COLO668 (cell line): ENCODE data around the gene PRUNE2.
A peak's percentile ranks its signal among the peaks of the same experiment; 100 is the strongest.

Source experiments
- DNase-seq: peaks from one replicate; lab custom pipeline; 2025; ENCODE audit not compliant: unreplicated experiment; lab: John Stamatoyannopoulos, UW

Gene PRUNE2

DNA sequence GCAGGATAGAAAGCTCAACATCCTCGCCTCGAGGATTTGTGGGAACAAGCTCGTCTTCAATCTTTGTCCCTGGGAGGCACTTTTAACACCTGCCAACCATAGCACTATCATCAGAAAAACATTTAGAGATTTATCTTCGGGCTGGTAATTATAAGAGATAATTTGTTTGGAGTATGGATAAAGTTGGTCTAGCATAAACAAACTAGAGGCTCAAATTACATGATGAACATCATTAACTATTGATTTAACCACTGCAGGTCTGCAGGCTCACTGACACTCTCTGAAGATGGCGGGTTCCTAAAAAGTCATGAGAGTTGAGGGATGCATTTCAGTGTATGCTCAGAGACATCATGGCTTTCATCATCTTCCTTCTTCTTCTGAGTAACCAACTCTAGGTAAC lies 167.5 kb downstream of the PRUNE2 start:
- peak; percentile 30 for DNase-seq

DNA sequence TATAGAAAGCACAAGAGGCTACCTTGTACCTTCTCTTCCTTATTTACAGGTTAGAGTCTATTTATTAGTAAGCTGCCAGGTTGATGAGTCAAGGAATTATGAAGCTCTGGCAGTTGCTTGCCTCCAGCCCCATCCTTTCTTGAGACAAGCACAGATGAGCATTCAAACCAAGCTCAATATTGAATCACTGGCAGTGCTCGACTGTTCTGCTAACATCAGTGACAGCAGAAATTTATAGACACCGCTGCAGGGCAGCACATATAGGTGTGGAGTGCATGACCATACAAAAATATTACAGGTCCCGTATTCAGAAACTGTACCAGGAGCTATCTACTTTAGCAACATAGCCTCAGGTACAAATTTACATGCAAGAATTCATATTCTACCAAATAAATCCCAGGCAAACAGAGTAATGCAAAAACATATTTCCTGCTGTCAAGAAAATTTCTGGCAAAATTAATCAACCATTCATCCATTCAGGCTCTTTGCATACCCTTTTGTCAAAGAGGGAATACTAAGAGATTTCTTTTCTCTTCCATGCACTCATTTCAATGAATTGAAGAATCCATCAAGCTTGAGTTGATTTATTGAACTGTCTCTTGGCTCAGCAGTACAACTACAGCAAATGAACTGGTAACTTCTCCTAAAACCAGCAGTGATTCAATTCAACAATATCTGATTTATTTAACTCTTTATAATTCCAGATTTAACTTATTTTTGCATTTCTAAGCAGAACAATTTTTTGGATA lies 168.6 kb downstream of the PRUNE2 start:
- DNase-seq, result no peak

DNA sequence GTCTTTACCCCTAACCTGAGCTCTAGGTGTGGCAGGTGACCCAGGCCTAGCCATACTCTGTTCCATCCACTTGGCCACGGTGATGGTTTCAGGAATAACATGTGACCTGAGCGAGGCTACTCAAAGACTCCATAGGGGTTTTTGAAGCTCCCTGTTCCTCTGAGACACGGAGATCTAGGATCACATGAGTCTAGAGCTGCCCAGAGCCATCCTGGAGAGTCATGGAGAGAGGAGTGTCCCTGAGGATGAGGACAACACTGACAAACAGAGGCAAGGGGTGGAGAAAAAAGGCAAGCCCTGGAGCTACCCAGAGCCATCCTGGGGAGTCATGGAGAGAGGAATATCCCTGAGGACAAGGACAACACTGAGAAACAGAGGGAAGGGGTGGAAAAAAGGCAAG lies 171.2 kb downstream of the PRUNE2 start:
- no peak for DNase-seq

DNA sequence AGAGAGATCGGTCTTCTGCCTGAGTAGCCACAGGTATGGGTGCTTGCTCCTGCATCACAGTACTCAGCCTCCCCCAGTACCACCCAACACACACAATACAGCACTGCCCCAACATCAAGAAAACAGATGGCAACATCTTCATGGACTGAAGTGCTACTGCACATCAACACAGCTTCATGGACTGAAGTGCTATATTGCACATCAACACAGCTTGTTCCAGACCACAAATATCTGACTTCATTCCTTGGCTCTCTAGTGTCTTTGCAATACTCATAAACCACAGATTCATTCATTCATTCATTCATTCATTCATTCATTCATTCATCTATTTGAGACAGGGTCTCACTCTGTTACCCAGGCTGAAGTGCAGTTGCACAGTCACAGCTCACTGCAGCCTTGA lies 172.8 kb downstream of the PRUNE2 start:
- no peak for DNase-seq

DNA sequence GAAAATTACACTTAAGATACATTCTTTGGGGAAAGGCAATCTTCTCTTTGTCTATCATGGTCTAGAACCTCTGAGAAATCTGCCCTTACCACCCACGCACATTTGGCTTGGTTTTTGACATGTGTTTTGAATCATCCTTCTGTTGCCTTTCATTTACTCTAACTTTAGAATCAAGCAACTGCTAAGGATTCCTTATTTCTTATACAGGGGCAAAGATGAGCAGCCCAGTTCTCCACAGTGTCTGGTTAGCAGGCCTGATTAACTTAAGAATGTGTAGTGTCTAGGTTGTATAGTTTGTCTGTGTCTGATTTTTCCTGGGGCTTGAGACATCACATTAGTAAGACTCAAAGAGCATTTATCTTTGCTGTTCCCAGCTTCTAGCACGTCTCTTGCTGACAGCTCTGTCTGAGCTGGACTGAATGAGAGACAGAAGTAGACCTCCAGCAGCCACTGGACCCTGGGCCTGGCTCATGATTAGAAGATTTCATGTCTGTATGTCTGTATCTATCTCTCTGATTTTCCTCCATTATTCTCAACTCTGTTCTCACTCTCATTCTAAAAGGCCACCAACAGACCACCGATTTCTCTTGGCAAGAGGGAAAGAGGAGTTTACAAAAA lies 173.5 kb downstream of the PRUNE2 start:
- no peak for DNase-seq

DNA sequence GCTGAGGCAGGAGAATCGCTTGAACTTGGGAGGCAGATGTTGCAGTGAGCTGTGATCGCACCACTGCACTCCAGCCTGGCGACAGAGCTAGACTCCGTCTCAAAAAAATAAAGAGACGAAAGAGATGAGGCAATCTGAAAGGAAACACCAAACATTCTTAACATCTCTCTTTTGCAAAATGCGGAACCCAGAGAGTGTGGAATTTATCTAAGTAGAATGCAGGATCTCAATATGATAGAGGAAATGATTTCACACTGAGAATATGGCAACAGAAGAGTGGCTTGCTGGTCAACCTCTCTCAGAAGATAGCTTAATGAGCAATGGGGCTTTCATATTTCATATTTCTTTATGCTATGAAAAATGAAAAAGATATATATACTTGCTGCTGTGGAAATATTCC lies 175.1 kb downstream of the PRUNE2 start:
- DNase-seq, result no peak

DNA sequence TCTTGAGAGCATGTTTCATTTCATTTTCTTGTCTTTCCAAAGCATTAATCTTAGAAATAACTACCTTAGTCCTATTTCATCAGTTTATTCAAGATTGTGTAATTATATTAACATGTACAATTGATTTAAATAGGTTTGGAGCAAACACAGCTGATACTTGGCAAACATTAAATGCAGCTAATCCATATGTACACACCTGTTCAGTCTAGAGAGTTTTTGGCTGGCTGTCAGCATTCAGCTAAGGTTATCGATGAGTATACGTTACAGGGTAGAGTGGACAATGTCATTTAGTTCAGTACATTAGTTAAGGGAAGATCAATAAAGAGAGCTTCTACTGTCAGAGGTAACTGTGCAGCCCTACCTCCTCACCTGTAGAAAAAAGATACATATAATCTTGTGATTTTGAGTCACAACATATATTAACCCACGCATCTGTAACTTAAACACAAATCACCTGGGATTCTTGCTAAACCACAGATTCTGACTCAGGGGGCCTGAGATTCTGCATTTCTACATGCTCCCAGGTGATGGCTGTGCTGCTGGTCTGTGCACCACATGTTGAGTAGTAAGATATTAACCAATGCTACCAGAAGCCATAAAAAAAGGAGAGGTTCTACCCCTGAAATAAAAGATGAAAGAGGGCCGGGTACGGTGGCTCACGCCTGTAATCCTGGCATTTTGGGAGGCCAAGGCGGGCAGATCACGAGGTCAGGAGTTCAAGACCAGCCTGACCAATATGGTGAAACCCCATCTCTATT lies 175.8 kb downstream of the PRUNE2 start:
- peak; percentile 67 for DNase-seq

DNA sequence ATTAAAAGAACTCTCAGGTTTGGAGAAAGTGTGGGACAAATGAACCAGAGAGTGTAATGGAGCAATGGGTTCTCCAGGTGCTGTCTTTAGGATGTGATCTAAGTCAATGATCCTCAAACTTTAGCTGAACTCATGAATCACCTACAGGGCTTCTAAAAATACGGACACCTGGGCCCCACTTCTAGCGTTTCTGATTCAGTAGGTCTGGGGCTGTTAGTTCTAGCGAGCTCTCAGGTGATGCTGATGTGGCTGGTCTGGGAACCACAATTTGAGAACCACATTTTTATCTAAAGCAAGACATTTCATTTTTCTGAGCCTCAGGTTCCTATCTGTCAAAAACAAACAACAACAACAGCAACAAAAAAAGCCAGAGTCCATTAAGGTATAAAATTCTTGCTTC lies 176.8 kb downstream of the PRUNE2 start:
- DNase-seq, result peak; percentile 8

DNA sequence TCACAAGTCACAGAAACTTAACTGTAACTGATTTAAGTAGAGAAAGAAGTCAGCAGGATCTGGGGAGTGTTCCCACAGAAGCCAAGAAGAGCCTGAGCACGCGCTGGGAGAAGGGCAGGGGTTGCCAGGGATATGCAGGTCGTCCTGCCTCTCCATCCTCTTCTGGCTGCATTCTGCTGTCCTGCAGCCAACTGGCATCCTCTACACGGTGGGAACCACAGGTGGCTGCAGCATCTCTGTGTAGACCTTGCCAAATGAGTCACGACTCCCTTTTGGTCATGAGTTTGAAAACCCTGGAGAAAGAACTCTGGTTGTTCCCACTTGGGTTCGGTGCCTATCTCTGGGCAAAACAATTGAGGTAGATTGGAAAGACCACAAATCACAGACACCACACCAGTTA lies 180.0 kb downstream of the PRUNE2 start:
- peak; percentile 18 for DNase-seq

DNA sequence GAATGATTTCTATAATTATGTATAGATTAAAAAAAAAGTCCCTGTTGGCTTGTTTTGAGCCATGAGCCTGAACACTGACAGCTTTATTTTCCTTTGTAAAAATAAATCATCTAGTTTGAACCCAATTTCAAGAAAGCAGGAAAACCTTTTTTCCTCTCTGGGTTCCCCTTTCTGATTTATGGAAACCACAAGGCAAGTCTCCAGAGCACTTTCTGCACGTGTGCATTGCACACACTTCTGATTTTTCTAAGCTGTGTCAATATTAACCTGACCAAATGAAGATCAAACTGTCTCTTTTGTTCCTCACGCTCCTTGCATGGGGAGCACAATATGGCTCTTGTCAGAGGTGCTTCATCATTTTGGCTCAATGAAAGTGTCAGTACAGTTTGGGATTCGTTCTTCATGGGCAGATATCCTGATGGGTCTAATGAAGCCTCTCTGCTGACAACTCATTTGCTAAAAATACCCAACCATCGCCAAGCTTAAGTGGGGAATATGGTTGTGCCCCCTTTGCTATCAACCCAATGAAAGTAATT lies 180.8 kb downstream of the PRUNE2 start:
- DNase-seq, result peak; percentile 42

DNA sequence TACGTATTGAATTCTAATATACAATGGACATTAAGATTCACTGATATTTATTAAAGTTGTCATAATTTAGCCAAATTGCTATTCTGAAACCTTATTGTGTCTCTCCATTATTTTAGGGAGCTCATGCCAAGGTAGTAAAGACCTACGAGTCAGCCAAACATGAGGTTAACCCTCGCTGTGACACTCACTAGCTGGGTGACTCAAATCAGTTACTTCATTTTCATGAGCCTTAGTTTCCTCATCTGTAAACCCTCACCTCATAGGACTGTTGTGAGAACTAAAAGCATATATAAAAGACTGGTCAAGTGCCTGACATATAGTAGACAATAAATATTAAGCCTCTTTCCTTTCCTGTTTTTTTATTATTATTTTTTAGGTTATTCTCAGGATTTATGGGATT lies 185.7 kb downstream of the PRUNE2 start:
- DNase-seq, result no peak

DNA sequence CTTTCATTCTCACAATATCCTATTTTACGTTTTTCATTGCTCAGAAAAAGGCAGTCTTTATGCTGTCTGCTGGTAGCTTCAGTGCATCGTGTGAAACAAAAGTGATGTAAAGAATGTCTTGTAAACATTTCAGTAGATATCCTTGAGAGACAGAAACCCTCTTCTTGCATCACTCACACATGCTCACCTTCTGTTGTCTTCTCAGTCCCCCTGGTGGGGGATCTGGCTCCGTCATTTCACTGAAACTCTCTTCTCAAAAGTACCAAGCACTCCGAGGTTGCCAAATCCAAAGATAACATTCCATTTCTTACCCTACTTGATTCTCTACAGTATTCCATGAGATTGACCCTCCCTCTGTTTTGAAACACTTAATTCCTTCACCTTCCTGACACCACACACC lies 187.7 kb downstream of the PRUNE2 start:
- no peak for DNase-seq

DNA sequence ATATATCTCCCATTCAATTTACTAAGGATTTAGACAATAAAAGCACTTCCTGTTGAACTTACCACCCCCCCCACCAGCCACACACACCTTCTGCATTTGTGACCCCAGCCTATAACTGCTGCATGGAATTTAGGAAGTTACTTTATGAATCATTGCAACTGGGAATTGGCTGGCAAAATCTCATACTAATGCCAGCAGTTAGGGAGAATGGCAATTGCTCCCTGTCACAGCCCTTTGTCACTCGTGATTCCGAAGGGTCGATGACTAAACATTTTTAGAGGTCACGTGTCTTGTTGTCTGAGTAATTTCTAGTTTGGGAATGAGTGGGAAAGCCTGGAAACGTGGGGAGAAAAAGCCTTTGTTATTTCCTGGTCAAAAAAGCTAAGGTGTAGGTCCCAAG lies 188.3 kb downstream of the PRUNE2 start:
- peak; percentile 32 for DNase-seq

DNA sequence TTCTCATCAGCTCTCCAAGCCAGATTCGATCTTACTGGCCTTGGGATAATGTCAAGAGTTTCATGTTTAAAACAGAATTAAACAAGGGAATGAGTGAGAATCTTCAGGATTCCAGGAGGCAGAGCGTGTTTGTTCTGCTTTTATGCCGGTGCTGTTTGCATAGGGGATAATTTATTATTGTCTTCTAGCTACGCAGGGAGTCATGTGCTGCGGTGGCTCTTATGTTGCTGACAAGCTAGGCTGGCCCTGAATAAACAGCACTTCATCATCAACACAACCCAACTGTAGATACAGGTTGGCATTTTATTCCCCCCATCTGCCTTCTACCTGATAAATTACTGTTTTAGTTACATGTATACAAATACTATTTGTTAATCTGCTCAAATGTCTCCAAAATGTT lies 188.7 kb downstream of the PRUNE2 start:
- DNase-seq, result peak; percentile 67

DNA sequence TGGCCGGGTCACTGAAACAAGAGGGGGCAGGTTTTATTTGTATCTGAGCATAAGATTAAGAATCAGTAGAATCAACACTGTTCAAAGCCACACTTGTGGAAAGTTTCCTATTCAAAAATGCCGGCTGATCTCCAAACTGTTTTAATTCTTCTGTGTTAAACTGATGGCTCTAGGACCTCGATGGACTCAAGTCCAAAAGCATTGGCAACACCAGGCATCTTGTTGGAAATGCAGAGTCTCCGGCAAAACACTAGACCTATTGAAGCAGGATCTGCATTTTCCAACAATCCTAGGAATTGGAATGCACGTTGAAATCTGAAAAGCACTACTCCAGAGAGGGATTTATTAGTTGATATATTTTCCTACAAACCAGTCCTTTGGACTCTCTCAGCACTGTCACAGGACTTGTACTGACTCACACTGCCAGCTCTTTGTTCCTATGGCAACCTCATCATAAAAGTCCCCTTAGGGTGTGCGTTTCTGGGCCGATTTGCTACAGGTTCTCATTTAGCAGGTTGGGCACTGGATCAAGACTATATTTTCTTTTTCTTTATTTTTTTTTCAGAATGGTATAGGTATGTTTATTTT lies 189.7 kb downstream of the PRUNE2 start:
- DNase-seq, result peak; percentile 11

DNA sequence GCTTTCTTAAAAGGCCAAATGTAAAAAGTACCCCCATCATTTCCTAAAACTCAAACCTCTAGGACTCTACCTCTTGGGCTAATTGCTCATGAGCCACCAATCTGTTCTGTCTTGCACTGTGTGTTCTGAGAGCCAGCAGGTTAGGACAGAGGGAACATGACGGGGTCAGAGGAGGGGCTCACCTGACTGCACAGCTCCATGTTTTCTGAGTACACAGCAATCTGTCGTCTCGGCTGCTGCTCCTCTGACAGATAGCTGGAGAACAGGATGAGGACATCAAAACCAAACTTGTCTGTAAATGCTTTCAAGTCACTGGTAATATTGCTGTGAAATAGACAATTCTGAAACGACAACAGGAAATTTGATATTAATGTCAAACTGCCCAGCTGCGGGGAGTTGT lies 192.5 kb downstream of the PRUNE2 start:
- no peak for DNase-seq

DNA sequence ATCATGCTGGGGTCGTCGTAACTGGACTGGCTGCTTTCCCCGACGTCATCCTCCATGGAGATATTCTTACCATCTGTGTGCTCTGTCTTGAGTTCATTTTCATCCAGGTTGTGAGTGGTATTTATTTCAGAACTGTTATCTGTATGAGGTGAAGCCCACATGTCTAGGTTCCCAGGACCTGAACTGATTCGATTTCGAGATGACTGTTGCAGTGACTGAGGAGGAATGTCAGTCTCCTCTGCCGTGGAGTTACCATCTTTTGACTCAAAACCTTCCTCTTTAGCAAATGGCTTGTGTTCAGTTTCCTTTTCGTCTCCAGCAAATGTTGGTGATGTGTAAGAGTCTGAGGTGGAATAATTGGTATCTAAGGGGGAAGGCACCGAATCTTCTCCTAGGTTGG lies 196.9 kb downstream of the PRUNE2 start:
- no peak for DNase-seq

DNA sequence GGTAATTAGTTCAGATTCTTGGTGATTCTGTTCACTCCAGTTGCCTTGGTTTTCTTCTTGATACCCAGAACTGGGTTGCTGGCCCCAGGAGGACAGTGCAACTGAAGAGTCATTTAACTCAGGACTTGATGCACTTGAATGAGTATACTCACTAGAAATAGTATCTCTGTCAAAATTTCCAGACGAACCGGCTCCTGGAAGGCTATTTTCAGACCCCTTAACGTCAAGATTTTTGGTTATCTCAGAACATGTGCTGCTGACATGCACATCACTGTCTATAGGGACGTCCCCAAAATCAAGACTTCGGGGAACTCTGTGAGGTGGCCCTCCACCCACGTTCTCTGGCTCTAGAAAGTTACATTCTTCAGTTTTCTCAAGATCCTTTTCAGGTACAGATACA lies 198.4 kb downstream of the PRUNE2 start:
- no peak for DNase-seq

DNA sequence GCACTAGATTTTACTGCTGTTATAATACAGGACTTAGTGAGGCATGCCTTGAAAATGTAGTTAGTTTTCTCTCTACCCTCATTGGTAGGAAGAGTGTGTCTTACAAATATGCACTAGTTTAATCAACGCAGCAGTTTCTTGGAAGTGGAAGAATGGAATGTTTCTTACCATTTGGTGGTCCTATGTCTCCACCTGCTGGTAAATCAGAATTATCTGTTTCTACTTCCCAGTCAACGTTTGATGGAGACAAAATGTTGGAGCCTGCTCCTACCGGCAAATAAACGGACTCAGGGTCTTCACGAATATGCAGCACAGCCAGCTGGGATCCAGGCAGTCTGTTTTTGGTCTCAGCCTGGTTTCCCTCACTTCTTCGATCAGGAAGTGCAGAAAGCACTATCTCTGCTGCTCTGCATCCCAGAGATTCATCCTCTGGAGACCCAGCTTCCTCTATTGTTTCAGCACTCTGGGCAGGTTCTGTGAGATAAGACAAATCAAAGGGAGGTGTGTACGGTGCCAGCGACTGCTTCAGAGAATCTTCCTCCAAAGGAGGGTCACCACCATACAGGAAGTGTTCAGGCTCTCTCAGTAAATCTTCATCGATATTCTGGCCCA lies 201.2 kb downstream of the PRUNE2 start:
- DNase-seq, result peak; percentile 15

DNA sequence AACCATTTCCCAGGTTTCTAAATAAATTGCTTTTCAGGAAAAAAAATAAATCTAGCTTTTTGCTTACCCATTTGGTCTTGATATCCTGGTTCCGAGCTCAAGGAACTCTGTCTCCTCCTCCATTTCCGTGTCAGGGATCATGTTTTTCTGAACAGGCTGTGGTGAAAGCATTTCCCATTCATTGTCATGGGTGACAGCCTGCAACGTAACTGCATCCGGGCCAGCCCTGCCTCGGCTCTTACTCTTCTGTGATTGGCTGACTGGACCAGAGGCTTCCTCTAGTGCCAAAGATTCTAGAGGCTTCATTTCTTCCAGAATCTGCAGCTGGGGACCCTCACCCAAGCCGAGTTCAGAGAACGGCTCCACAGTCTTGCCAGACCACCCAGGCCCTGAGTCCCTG lies 202.6 kb downstream of the PRUNE2 start:
- DNase-seq, result no peak

DNA sequence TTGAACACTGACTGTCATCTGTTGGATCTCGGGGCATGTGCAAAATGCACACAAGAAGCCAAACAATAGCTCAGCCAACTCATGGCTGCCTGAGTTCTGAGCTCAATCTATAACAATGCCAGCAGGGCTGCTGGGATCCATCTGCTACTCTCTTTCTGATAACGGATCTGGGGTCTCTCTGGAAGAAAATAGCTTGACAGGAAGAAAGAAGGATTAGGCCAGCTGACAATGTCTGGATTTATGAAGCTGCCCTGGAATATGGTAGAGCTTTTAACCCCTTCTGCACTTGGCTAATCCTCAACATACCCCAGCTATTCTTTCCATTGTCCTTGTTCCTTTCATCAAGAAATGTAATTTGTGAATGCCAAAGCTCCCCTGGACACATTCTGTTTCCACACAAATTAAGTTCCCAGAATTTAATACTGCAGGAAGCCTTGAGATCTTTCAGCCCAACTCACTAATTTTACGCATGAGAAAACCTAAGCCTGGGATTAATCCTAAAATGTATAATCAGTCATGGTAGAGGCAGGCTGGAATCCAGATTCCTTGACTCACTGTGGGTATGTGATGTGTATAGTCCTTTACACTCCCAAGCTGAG lies 204.4 kb downstream of the PRUNE2 start:
- no peak for DNase-seq
